Activated CD4-positive, alpha-beta T cell treated with anti-CD3 and anti-CD28 coated beads, Interleukin-2, amount 50 U/mL, for 24 hours (primary cell): ENCODE results near the gene PDZD7.

ENCODE experiments used
- DNase-seq, 2 donors: peaks; one replicate each; pipeline ENCODE4 v3.0.0-alpha.2; 2020; ENCODE audit warnings: low read depth in 1 of 2, low spot score in 1 of 2

The PDZD7 gene

GRCh38 chr10:100969187-100970075, 61.5 kb downstream of the PDZD7 start, which contains the start of gene SEMA4G:
Gene SEMA4G, plus strand, starts transcription at chr10:100969504. Its CDS starts 3,409 bp downstream, at chr10:100972913.
- no peak for DNase-seq

GRCh38 chr10:100968863-100969186, 62.1 kb downstream of the PDZD7 start:
- DNase-seq: no peak

- no peak for DNase-seq
Observed at GRCh38 chr10:100968062-100968736, 62.7 kb downstream of the PDZD7 start.

GRCh38 chr10:100967332-100967731, 63.6 kb downstream of the PDZD7 start:
- DNase-seq: no peak

- DNase-seq: no peak
Observed at GRCh38 chr10:100966887-100967286, 64.0 kb downstream of the PDZD7 start.

- no peak for DNase-seq
Observed at GRCh38 chr10:100965820-100966219, 65.1 kb downstream of the PDZD7 start.

GRCh38 chr10:100963826-100964225, 67.1 kb downstream of the PDZD7 start:
- no peak for DNase-seq

- no peak for DNase-seq
Observed at GRCh38 chr10:100962351-100963080, 68.4 kb downstream of the PDZD7 start.

GRCh38 chr10:100960251-100960650, 70.7 kb downstream of the PDZD7 start:
- no peak for DNase-seq
